GM19238 (cell line): ENCODE data around the gene PSTPIP2.
"Not testable (repeated sequence)": the region's sequence is repeated elsewhere in the genome, so short reads cannot be mapped to it uniquely, and the experiment has no call there.

Experiments used
- DNase-seq: peaks from one replicate; pipeline ENCODE4 v3.0.0; 2011; ENCODE audit warnings: low spot score; ENCODE audit not compliant: insufficient read length

The PSTPIP2 gene

DNA sequence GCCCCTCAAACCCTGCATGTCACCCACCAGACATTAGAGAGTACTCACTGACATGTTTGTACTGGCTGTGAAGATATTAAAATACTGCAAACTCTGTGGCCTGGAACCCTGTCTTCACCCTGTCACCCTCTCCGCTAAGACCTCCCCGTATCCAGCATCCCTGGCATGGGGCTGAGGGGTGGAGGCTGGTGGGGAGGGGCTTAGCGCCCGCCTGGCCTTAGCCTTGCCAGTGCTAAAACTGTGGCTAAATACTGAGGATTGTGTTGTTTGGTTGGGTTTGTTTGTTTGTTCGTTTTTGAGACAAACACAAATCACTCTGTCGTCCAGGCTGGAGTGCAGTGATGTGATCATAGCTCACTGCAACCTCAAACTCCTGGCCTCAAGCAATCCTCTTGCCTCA is 1.8 kb downstream of the PSTPIP2 start:
- DNase-seq = no peak

DNA sequence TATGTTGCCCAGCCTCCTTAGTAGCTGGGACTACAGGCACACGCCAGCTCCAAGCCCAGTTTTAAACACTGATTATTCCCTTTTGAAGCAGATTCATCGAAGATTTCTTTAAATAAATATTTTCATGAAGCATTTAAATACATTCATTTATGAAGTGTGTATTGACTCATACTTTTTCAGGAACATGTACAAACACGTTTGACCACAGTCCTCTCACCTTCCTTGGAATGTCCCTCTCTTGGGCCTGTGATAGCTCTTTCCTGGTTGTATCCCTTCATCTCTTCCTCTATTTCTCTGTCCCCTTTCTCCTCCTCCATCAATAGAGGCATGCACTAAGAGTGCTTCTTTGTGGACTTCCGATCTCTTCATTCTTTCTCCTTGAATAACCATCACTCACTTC is 2.5 kb downstream of the PSTPIP2 start:
- no peak for DNase-seq

GRCh38 chr18:46068763-46069162 is 3.3 kb downstream of the PSTPIP2 start:
- DNase-seq = no peak

DNA sequence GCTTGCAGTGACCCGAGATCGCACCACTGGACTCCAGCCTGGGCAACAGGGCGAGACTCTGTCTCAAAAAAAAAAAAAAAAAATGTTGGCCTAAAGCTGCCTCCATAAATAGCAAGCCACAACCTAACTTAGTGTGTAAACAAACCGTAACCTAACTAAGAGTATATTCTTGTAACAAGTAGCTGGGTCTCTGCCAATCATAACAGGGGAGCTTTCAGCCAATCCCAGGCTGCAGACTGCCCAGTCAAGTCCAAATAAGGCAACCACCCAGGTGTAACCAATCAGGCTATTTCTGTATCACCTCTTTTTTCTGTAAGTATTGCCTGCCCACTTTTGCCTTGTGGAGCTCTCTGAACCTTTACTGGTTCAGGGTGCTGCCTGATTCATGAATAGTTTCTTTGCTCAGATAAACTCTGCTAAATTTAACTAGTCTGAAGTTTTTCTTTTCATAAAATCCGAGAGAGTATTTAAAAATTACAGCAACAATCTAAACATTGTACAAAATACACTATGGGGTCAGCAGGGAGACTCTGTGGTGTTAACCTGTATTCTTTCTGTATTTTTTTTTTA is 4.5 kb downstream of the PSTPIP2 start:
- no peak for DNase-seq

DNA sequence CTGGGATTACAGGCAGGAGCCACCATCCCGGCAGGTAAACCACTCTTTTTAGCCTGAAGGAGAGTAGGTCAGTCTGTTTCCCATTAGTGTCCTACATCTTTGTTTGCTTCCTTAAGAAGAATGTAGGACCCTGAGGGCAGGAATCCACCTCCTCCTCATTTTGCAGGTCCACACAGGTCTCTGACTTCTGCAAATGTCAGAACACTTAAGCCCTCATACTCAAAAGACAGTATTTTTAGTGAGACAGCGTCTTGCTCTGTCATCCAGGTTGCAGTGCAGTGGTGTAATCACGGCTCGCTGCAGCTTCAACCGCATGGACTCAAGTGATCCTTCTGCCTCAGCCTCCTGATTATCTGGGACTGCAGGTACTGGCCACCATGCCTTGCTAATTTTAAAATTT is 9.3 kb downstream of the PSTPIP2 start:
- DNase-seq = no peak

- no peak for DNase-seq
Observed at GRCh38 chr18:46061796-46062195, 10.3 kb downstream of the PSTPIP2 start.

DNA sequence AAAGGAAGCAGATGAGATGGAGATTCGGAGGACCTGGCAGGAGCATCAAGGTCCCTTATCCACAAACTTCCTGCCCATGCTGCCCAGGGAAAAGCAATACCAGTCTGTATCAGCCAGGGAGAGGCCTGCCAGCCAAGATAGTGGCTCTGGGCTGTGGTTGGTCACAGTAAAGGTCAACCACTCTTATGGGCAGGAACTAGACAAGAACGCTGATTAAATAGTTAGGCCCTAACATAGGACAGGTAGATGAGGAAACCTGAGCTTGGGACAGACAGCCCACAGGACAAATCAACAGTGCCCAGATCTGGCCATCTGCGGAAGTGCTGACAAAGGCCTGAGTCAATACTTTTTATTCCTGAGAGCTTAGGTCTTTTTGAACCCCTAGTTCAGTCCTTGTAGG is 10.7 kb downstream of the PSTPIP2 start:
- DNase-seq = no peak

GRCh38 chr18:46060359-46060841 is 11.7 kb downstream of the PSTPIP2 start:
- DNase-seq = no peak

GRCh38 chr18:46055838-46056230 is 16.2 kb downstream of the PSTPIP2 start:
- no peak for DNase-seq

- DNase-seq = no peak
Observed at GRCh38 chr18:46054956-46055837, 16.9 kb downstream of the PSTPIP2 start.

DNA sequence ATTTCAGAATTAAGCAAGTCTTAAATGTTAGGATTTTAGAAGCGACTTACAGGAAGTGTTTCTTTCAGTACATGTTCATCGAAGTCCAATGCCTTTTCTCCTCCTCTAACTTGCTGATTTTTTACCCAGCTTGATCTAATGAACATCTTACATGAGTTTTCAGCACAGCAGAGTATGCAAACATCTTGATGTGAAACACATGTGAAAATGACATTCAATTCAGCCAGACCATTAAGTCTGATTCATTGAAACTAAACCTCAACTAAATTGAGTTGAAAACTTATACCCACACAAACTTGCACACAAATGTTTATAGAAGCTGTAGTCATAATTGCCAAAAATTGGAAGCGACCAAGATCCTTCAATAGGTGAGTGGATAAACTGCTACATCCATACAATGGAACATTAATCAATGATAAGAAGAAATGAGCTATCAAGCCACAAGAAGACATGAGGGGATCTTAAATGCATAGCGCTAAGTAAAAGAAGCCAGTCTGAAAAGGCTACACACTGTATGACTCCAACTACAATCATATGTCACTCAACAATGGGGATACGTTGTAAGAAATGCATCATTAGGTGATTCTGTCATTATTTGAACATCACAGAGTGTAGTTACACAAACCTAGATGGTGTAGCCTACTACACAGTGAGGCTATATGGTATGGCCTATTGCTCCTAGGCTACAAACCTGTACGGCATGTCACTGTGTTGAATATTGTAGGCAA is 18.5 kb downstream of the PSTPIP2 start:
- DNase-seq = no peak

GRCh38 chr18:46051731-46052461 is 20.2 kb downstream of the PSTPIP2 start:
- no peak for DNase-seq

DNA sequence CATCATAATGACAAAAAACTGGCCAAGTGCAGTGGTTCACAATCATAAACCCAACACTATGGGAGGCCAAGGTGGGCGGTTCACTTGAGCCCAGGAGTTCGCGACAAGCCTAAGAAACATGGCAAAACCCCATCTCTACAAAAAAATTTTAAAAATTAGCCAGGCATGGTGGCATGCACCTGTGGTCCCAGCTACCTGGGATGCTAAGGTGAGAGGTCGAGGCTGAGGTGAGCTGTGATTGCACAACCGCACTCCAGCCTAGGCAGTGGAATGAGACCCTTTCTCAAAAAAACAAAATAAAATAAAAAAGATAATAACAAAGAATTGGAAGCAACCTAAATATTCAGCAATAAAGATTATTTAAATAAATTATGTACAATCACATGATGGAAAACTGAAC is 21.8 kb downstream of the PSTPIP2 start:
- DNase-seq = no peak

- no peak for DNase-seq
Observed at GRCh38 chr18:46048641-46049040, 23.4 kb downstream of the PSTPIP2 start.

GRCh38 chr18:46047369-46047768 is 24.7 kb downstream of the PSTPIP2 start:
- not testable (repeated sequence) for DNase-seq

GRCh38 chr18:46046688-46047087 is 25.4 kb downstream of the PSTPIP2 start:
- DNase-seq = no peak

DNA sequence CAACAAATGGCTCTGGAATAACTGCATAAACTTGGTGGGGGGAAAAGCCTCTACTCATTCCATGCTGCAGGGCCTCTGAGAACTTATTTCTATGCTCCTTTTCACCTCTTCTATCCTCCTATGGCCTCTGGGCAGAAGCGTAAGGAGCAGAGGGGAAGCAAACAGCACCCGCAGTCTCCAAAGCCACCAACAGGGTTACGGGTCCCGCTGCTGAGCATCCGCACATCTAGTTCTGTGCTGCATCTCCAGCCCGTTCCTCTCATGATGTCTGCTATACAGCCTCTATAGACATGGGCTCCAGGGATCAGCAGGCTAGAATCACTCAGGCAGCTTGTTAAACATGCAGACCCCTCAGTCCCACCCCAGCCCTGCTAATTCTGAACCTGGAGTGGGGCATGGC is 25.9 kb downstream of the PSTPIP2 start:
- DNase-seq = no peak

GRCh38 chr18:46042571-46043123 is 29.4 kb downstream of the PSTPIP2 start:
- no peak for DNase-seq

DNA sequence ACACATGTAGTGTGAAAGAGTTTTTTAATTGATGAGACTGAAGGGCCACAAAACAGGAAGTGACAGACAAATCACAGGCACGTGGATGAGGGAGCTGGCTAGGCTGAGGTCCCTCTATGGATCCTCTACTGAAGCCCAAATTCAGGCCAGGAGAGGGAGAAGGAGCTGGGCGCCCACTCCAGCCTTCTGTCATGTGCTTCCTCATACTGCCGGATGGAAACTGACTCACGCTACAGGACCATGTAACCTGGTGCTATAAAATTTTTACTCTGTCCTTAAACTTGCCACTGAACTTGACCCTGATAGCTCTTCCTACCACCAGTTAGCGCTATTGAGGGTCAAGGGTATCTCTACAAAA is 31.3 kb downstream of the PSTPIP2 start:
- DNase-seq = no peak

- DNase-seq = no peak
Observed at GRCh38 chr18:46040033-46040746, 31.9 kb downstream of the PSTPIP2 start.
